Measurements from ENCODE around the gene MARK3.

MARK3 gene

GRCh38 chr14:103444837-103445524 is 59.8 kb downstream of the MARK3 start:
- Histone ChIP-seq H3K4me3 (ENCODE audit: low read depth in 1 of 2, low read length in 2 of 2) (no peak overlapping the region), H3K36me3 (ENCODE audit: control insufficient read depth in 1 of 2, insufficient read depth in 2 of 2, low read length in 2 of 2) (peaks cover 0 to 7% of the 10 kb centered on the region in 2 donors), H3K27ac (ENCODE audit: low read length) (no peak overlapping the region), H3K9me3 (ENCODE audit: control insufficient read depth in 1 of 2, low read length in 2 of 2) (no peaks in the 10 kb centered on the region), H3K27me3 (ENCODE audit: low read depth, low read length) (no peaks in the 10 kb centered on the region), H3K4me1 (ENCODE audit: control insufficient read depth in 1 of 2, insufficient read depth in 2 of 2, low read length in 2 of 2) (peaks cover 0 to 8% of the 10 kb centered on the region in 2 donors)

DNA sequence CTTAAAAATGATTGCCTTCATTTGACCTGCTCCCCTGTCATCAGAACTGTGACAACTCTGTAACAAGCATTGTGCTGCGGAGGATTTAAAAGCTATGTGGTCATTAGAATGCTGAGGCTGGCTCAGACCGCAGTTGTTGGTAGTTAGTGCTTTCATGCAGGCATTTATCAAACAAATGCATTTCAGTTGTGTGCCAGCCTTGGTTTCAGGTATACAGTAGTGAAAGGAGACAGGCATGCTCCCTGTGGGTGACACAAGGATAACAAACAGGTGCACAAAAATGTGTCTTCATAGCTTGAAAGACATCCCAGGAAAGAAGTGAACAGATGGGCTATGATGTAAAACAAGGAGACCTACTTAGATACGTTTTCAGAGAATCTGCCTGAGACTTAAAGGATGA is 60.6 kb downstream of the MARK3 start:
- peaks cover 0 to 8% of the 10 kb centered on the region in 2 donors for H3K4me1 ChIP-seq (ENCODE audit: control insufficient read depth in 1 of 2, insufficient read depth in 2 of 2, low read length in 2 of 2)
- H3K4me3 ChIP-seq (ENCODE audit: low read depth in 1 of 2, low read length in 2 of 2): no peak overlapping the region
- no peak overlapping the region for H3K27ac ChIP-seq (ENCODE audit: low read length)
- peaks cover 0 to 4% of the 10 kb centered on the region in 2 donors for H3K36me3 ChIP-seq (ENCODE audit: control insufficient read depth in 1 of 2, insufficient read depth in 2 of 2, low read length in 2 of 2)
- no peaks in the 10 kb centered on the region for H3K9me3 ChIP-seq (ENCODE audit: control insufficient read depth in 1 of 2, low read length in 2 of 2)
- no peaks in the 10 kb centered on the region for H3K27me3 ChIP-seq (ENCODE audit: low read depth, low read length)

- Histone ChIP-seq H3K4me3 (ENCODE audit: low read depth in 1 of 2, low read length in 2 of 2) (no peak overlapping the region), H3K27me3 (ENCODE audit: low read depth, low read length) (no peaks in the 10 kb centered on the region), H3K9me3 (ENCODE audit: control insufficient read depth in 1 of 2, low read length in 2 of 2) (no peaks in the 10 kb centered on the region), H3K27ac (ENCODE audit: low read length) (no peak overlapping the region), H3K4me1 (ENCODE audit: control insufficient read depth in 1 of 2, insufficient read depth in 2 of 2, low read length in 2 of 2) (peaks cover 0 to 5% of the 10 kb centered on the region in 2 donors), H3K36me3 (ENCODE audit: control insufficient read depth in 1 of 2, insufficient read depth in 2 of 2, low read length in 2 of 2) (peaks cover 5 to 10% of the 10 kb centered on the region in 2 donors)
Observed at GRCh38 chr14:103448097-103448496, 62.9 kb downstream of the MARK3 start.

GRCh38 chr14:103449634-103450161 is 64.5 kb downstream of the MARK3 start:
- H3K27ac ChIP-seq (ENCODE audit: low read length): no peak overlapping the region
- H3K36me3 ChIP-seq (ENCODE audit: control insufficient read depth in 1 of 2, insufficient read depth in 2 of 2, low read length in 2 of 2): peaks cover 4 to 18% of the 10 kb centered on the region in 2 donors
- H3K27me3 ChIP-seq (ENCODE audit: low read depth, low read length): no peaks in the 10 kb centered on the region
- no peak overlapping the region for H3K4me3 ChIP-seq (ENCODE audit: low read depth in 1 of 2, low read length in 2 of 2)
- no peaks in the 10 kb centered on the region for H3K9me3 ChIP-seq (ENCODE audit: control insufficient read depth in 1 of 2, low read length in 2 of 2)
- H3K4me1 ChIP-seq (ENCODE audit: control insufficient read depth in 1 of 2, insufficient read depth in 2 of 2, low read length in 2 of 2): peaks cover 0 to 5% of the 10 kb centered on the region in 2 donors

DNA sequence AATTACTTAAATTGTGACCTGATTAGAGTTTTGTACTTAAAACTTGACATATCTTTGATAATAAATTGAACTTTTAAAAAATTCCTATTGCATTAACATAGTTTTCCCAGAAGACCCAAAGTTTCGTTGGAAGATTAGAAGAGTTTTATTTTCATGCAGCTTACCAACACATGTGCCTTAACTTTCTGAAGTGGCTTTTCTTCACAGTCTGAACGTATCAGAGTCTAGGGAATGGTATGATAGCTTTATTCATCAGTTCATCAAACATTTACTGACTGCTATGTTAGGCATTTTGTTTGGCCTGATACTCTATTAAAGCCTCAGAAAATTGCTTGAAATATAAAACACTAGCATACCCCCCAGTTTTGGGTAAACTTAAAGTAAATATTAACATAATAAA is 65.2 kb downstream of the MARK3 start:
- peaks cover 4 to 18% of the 10 kb centered on the region in 2 donors for H3K36me3 ChIP-seq (ENCODE audit: control insufficient read depth in 1 of 2, insufficient read depth in 2 of 2, low read length in 2 of 2)
- no peaks in the 10 kb centered on the region for H3K9me3 ChIP-seq (ENCODE audit: control insufficient read depth in 1 of 2, low read length in 2 of 2)
- H3K4me3 ChIP-seq (ENCODE audit: low read depth in 1 of 2, low read length in 2 of 2): no peak overlapping the region
- H3K4me1 ChIP-seq (ENCODE audit: control insufficient read depth in 1 of 2, insufficient read depth in 2 of 2, low read length in 2 of 2): peaks cover 0 to 5% of the 10 kb centered on the region in 2 donors
- no peaks in the 10 kb centered on the region for H3K27me3 ChIP-seq (ENCODE audit: low read depth, low read length)
- H3K27ac ChIP-seq (ENCODE audit: low read length): no peak overlapping the region

DNA sequence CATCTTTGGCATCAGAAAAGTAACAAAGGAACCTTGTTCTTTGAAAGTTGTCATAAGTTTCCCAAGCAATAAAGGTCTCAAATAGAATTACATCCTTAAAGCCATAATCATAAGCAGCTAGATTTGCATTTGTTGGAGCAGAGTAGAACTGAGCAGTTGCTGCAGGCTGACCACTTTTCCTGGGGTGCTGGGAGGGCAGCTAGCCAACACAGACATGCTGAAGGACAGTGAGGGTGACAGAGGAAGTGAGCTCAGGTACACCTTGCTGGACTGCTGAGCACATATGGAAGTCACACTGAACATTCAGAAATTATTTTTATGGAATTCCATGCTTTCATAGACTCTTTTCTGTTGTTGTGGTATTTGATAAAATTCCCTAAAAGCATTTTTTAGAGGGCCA is 66.2 kb downstream of the MARK3 start:
- Histone ChIP-seq H3K9me3 (ENCODE audit: control insufficient read depth in 1 of 2, low read length in 2 of 2) (no peaks in the 10 kb centered on the region), H3K36me3 (ENCODE audit: control insufficient read depth in 1 of 2, insufficient read depth in 2 of 2, low read length in 2 of 2) (peaks cover 4 to 18% of the 10 kb centered on the region in 2 donors), H3K27ac (ENCODE audit: low read length) (no peak overlapping the region), H3K4me3 (ENCODE audit: low read depth in 1 of 2, low read length in 2 of 2) (no peak overlapping the region), H3K27me3 (ENCODE audit: low read depth, low read length) (no peaks in the 10 kb centered on the region), H3K4me1 (ENCODE audit: control insufficient read depth in 1 of 2, insufficient read depth in 2 of 2, low read length in 2 of 2) (peaks cover 2 to 5% of the 10 kb centered on the region in 2 donors)

- Histone ChIP-seq H3K27ac (ENCODE audit: low read length) (no peak overlapping the region), H3K27me3 (ENCODE audit: low read depth, low read length) (no peaks in the 10 kb centered on the region), H3K36me3 (ENCODE audit: control insufficient read depth in 1 of 2, insufficient read depth in 2 of 2, low read length in 2 of 2) (peaks cover 9 to 18% of the 10 kb centered on the region in 2 donors), H3K4me1 (ENCODE audit: control insufficient read depth in 1 of 2, insufficient read depth in 2 of 2, low read length in 2 of 2) (peaks cover 0 to 4% of the 10 kb centered on the region in 2 donors), H3K4me3 (ENCODE audit: low read depth in 1 of 2, low read length in 2 of 2) (no peak overlapping the region), H3K9me3 (ENCODE audit: control insufficient read depth in 1 of 2, low read length in 2 of 2) (no peaks in the 10 kb centered on the region)
Observed at GRCh38 chr14:103453791-103454190, 68.6 kb downstream of the MARK3 start.

- H3K4me3 ChIP-seq (ENCODE audit: low read depth in 1 of 2, low read length in 2 of 2): no peak overlapping the region
- H3K36me3 ChIP-seq (ENCODE audit: control insufficient read depth in 1 of 2, insufficient read depth in 2 of 2, low read length in 2 of 2): peaks cover 9 to 20% of the 10 kb centered on the region in 2 donors
- no peaks in the 10 kb centered on the region for H3K9me3 ChIP-seq (ENCODE audit: control insufficient read depth in 1 of 2, low read length in 2 of 2)
- H3K27ac ChIP-seq (ENCODE audit: low read length): no peak overlapping the region
- peaks cover 0 to 4% of the 10 kb centered on the region in 2 donors for H3K4me1 ChIP-seq (ENCODE audit: control insufficient read depth in 1 of 2, insufficient read depth in 2 of 2, low read length in 2 of 2)
- no peaks in the 10 kb centered on the region for H3K27me3 ChIP-seq (ENCODE audit: low read depth, low read length)
Observed at GRCh38 chr14:103456167-103456835, 71.1 kb downstream of the MARK3 start.

DNA sequence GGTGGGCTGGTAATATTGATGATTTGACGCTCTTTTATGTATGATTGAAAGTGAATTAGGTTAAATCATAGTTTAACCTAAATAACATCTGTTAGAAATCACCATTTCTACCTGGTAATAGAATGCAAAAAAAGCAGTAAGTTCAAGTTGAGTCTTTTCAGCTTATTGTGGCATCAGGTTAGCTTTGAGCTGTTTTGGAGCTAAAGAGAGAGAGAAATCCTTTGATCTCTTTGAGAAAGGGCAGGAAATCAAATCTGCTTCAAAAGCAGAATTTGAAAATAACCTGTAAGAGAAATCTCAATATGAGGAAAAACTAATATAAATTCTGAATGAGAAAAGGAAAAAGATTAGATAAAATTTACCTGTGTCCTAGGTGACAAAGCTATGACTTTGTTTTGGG is 75.2 kb downstream of the MARK3 start:
- peaks cover 21 to 27% of the 10 kb centered on the region in 2 donors for H3K36me3 ChIP-seq (ENCODE audit: control insufficient read depth in 1 of 2, insufficient read depth in 2 of 2, low read length in 2 of 2)
- no peaks in the 10 kb centered on the region for H3K9me3 ChIP-seq (ENCODE audit: control insufficient read depth in 1 of 2, low read length in 2 of 2)
- H3K27ac ChIP-seq (ENCODE audit: low read length): no peak overlapping the region
- H3K4me3 ChIP-seq (ENCODE audit: low read depth in 1 of 2, low read length in 2 of 2): no peak overlapping the region
- peaks cover 0 to 4% of the 10 kb centered on the region in 2 donors for H3K4me1 ChIP-seq (ENCODE audit: control insufficient read depth in 1 of 2, insufficient read depth in 2 of 2, low read length in 2 of 2)
- no peaks in the 10 kb centered on the region for H3K27me3 ChIP-seq (ENCODE audit: low read depth, low read length)

DNA sequence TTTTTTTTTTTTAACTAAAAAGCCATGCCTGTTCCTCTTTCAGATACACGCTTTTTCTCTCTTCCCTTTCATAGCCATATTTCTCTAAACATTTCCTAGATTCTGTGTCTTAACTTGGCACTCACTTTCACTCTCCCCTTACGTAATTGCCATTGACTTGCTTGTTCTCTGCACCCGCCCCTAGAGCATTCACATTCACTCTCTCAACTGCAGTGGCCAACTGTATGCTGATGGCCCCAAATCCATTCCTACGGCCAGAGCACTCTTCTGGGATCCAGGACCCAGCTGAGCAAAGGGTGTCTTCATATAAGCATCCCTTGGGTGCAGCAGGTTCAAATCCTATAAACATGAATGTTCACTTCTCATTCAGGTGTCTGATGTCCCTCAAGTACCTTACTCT is 77.9 kb downstream of the MARK3 start:
- H3K4me1 ChIP-seq (ENCODE audit: control insufficient read depth in 1 of 2, insufficient read depth in 2 of 2, low read length in 2 of 2): no peaks in the 10 kb centered on the region

GRCh38 chr14:103463851-103464250 is 78.6 kb downstream of the MARK3 start:
- H3K27me3 ChIP-seq (ENCODE audit: low read depth, low read length): no peaks in the 10 kb centered on the region
- no peak overlapping the region for H3K27ac ChIP-seq (ENCODE audit: low read length)
- H3K36me3 ChIP-seq (ENCODE audit: control insufficient read depth in 1 of 2, insufficient read depth in 2 of 2, low read length in 2 of 2): peaks cover 34 to 39% of the 10 kb centered on the region in 2 donors
- no peaks in the 10 kb centered on the region for H3K9me3 ChIP-seq (ENCODE audit: control insufficient read depth in 1 of 2, low read length in 2 of 2)
- H3K4me3 ChIP-seq (ENCODE audit: low read depth in 1 of 2, low read length in 2 of 2): no peak overlapping the region
- H3K4me1 ChIP-seq (ENCODE audit: control insufficient read depth in 1 of 2, insufficient read depth in 2 of 2, low read length in 2 of 2): no peaks in the 10 kb centered on the region

More for the DNA sequence above, 77.9 kb downstream of the MARK3 start:
- H3K9me3 ChIP-seq (ENCODE audit: control insufficient read depth in 1 of 2, low read length in 2 of 2): no peaks in the 10 kb centered on the region
- H3K4me3 ChIP-seq (ENCODE audit: low read depth in 1 of 2, low read length in 2 of 2): no peak overlapping the region
- no peaks in the 10 kb centered on the region for H3K27me3 ChIP-seq (ENCODE audit: low read depth, low read length)
- no peak overlapping the region for H3K27ac ChIP-seq (ENCODE audit: low read length)
- H3K36me3 ChIP-seq (ENCODE audit: control insufficient read depth in 1 of 2, insufficient read depth in 2 of 2, low read length in 2 of 2): peaks cover 29 to 39% of the 10 kb centered on the region in 2 donors

All from muscle layer of duodenum (tissue), 2 donors.